ENCODE results near the gene TCF25.
"Not testable (repeated sequence)": the region's sequence is repeated elsewhere in the genome, so short reads cannot be mapped to it uniquely, and the experiment has no call there.

- not testable (repeated sequence) for TF ChIP-seq CTCF (conservative IDR thresholded peaks at IDR 0.05 in 1 of 2, IDR thresholded peaks at IDR 0.05 in 1 of 2; ENCODE audit: low read depth in 1 of 2, low read length in 2 of 2); EZH2 (IDR thresholded peaks at IDR 0.05; ENCODE audit: low read length, missing control alignments)
Measured at GRCh38 chr16:89834813-89835363, 38.5 kb upstream of the TCF25 start.
